HG02840 (cell line): ENCODE results near the gene LAMA2.

Experiments
- ATAC-seq: cut with Tn5 transposase; IDR thresholded peaks from one replicate; pipeline ENCODE4 v1.9.1; 2021; ENCODE audit warnings: mild to moderate bottlenecking, moderate library complexity, moderate number of reproducible peaks; ENCODE audit not compliant: unreplicated experiment, low FRiP score

Gene LAMA2

DNA sequence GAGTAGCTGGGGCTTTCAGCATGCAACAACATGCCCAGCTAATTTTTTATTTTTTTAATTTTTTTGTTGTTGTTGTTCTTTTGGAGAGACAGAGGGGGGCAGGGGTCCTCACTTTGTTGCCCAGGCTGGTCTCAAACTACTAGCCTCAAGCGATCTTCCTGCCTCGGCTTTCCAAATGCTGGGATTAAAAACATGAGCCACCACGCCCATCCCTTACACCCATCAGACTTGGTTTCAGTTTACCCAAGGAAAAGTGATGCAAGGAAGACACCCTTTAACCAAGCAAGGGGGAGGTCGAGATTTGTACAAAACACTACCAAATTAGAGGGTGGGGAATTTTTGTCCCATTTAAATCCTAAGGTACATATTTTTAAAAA, 616.9 kb downstream of the LAMA2 start:
- no peak for ATAC-seq

DNA sequence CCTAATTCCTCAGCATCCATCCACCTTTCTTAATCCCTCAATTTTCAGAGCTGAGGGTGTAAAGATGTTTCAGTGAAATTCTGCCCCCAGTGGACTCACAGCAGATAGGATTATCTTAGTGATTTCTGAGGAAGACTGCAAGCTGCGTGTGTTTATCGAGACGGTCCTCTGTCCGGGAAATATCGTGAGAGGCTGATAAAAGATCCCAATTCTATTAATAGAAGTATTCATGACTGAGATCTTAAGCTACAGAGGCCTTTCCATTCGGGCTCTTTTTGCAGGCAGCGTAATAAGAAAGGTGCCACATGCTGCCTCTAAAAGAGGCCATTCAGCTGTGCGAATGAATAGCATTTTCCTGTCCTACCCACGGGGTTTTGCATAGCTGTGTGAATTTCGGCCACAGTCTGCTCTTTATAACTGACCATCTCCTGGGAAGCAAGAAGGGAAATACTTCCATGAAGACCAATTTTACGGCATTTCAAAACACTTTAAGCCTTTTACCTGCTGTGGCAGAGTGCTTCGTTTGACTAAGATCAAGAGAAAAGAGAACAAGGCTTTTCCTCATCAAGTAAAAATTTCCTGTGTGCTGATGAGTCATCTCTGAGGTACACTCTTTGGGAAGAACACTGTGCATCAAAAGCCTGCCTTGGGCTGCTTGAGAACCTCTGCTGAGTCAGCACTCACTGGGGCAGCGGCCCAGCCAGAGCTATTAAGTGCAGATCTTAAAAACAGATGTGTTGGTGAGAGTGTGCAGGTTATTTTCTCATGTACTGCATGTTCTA, 618.2 kb downstream of the LAMA2 start:
- ATAC-seq, result no peak

DNA sequence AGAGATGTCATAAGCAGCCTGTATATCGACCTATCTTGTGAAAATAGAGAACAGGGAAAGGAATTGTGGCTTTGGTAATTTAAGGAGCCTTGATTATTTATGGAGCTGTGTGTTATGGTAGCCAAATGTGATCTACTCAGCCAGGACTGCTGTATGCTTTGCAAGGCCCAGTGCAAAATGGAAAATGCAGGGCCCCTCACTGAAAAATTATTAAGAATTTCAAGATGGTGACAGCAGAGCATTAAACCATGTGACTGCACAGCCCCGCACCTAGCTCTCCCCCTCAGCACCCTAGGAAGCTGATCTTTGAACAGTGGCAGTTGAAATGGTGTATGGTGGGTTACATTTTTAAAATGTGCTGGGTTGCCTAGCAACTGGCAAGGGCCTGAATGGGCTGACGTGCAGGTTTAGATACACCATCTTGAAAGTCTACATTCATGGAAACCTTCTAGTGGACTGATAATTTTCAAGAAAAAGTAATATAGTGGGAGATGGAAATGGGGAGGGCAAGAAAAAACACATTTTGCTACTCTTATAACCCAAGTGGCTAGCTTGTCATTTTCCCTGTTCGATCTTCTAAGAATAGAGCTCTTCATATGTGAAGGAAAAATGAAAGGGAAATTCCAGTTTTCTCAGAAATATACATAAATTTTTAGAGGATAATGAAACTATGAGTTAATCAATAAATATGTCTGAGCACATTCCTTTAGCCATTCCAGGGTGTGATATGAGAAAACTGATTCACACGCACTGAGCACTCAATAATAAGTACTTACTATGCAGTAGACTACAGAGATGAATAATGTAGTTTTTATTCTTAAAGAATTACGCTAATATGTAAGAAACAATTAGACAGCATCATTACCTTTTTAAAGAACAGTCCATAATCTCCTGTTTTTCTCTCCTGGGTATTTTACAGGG, 619.1 kb downstream of the LAMA2 start:
- no peak for ATAC-seq

DNA sequence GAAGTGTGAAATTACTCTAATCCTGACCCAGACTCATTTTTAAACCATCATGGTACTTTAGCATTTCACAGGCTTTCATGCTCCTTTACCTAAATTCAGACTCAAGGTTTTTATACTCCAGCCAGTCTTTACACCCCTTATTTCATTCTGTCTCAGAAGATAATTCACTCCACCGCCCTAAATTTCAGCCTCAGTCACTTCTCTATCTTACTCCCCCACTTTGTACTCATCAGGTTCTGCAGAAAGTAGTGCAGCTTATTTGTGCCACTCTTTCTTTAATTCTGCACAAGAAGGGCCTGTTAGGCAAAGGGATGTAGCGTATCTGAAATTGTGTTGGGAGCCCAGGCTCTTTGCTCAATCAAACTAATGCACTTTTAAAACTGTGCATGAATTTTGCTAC, 621.5 kb downstream of the LAMA2 start:
- ATAC-seq, result no peak

DNA sequence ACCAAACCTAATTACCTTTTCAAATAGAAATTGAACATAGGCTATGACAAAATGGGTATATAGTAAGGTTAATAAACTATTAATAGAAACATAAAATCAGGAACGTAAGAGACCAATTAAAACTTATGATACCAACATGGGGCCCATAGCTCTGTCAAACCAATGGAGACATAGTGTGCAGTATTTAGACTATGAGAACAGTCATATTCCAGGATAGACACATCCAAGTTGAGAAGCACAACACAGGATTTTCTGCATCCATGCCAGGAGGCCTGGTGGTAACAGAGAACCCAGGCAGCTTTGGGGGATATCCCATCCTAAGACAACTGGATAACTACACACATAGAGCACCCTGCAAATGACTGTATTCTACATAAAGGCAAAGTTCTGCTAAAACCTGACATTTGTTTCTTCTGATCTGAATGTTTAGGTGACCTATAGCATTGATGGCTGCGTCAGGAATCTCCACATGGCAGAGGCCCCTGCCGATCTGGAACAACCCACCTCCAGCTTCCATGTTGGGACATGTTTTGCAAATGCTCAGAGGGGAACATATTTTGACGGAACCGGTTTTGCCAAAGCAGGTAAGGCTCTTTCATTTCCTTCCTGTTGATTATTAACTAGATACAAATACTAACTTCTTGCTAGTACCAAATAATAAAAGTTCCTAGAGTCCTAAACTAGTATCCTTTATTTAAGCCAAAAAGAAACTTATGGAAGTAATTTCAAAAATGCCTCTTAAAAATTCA, 624.3 kb downstream of the LAMA2 start:
- ATAC-seq, result no peak

DNA sequence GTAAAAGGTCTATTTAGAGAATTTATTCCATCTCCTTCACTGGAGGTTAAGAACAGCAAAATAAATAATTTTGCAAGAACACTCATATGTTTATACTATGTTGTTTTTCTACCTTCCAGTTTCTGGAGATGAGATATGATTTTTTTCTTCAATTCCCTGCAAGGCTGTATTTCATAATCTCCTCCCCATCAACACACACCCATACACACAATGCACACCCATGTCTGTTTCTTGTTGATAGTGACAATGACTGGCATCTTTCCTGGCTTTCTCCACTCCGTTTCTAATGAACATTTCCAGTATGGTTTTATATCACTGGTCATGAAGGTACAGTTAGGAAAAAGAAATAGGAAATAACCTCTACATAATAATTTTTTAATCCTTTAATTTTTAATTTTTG, 624.9 kb downstream of the LAMA2 start:
- ATAC-seq, result no peak

DNA sequence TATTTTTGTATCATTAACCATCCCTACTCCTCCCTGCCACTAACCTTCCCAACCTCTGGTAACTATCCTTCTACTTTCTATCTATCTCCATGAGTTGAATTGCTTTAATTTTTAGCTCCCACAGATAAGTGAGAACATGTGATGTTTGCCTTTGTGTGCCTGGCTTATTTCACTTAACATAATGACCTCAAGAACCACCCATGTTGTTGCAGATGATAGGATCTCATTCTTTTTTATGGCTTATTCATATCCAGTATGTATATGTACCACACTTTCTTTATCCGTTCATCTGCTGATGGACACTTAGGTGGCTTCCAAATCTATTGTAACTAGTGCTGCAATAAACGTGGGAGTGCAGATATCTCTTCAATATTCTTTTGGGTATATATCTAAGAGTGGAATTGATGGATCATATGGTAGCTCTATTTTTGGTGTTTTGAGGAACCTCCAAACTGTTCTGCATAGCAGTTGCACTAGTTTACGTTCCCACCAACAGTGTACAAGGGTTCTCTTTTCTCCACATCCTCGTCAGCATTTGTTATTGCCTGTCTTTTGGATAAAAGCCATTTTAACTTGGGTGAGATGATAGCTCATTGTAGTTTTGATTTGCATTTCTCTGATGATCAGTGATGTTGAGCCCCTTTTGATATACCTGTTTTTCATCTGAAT, 625.7 kb downstream of the LAMA2 start:
- no peak for ATAC-seq

DNA sequence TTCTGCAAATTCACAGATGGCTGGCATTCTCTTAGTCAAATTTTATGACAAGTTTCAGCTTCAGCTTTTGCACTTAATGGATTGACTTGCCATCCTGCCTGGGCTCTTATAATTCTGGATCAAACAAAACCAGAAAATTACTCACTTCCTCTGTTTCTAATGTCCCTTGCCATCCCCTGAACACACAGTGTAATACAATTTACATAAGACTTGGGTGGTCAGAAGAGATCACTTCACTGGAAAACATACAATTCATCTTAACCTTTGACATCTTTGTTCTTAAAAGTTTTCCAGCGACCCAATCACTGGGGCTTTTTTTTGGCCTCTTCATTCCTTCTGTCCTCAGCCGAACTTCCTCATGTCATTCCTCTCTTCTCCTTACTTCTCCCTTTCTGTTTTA, 628.0 kb downstream of the LAMA2 start:
- ATAC-seq, result no peak

DNA sequence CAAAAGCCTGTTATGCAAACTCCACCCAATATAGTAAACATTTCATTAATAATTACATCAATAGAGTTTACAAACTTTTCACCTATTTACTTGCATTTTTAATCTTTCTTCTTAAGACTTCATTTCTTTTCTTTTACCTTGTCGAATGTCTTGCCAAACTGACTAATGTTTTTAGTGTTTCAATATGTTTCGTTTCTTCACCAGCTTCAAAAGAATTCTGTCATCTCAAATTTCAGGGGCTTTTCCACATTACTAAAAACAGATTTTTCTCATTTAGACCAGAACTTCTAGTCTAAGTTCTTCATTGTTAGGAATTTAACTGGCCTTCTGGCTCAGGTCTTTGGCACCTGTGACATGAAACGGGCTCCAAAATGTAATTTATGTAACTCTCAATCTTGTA, 630.5 kb downstream of the LAMA2 start:
- ATAC-seq, result no peak

DNA sequence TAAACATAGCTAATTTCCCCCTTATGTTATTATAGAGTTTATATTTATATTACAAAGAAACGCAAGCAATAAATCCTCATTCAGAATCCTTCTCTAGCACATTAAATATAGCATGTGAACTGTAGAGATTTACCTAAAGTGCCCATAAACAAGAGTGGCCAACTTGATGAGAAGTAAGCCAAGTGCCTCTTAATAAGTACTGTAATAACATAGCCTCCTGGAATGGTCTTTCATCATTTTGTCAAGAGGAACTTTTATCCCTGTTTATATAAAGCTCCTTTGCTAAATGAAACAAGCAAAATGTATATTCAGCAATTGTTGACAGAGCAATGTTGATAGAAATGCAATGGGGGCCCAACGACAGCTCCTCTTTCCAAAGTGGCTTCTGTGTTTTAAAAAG, 632.1 kb downstream of the LAMA2 start:
- no peak for ATAC-seq

DNA sequence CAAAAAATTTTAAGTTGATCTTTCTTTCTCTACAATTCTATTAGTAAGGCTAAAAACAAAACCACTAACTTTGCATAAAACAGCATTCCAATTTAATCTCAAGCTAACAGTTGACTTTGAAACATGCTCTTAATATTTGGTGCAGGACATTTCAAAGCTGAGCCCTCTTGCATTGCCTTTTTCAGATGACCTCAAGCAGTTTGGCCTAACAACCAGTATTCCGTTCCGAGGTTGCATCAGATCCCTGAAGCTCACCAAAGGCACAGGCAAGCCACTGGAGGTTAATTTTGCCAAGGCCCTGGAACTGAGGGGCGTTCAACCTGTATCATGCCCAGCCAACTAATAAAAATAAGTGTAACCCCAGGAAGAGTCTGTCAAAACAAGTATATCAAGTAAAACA, 633.1 kb downstream of the LAMA2 start:
- no peak for ATAC-seq

DNA sequence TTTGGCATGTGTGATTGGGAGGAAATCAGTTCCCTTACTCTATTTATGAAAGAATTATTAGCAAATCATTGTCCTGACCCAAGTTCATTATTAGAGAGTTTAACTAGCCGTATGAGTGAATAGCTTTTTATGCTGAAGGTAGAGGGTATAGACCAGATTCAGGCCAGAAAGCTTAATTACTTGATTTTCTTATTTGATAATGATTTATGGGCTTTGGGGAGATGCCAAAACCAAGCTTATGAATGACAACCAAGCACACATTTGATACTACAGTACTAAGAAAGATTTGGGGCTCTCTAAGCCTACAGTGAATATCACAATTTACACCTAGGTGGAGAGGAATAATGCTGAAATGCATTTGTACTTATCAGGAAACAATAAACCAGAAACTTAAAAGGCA, 633.8 kb downstream of the LAMA2 start:
- ATAC-seq, result no peak

DNA sequence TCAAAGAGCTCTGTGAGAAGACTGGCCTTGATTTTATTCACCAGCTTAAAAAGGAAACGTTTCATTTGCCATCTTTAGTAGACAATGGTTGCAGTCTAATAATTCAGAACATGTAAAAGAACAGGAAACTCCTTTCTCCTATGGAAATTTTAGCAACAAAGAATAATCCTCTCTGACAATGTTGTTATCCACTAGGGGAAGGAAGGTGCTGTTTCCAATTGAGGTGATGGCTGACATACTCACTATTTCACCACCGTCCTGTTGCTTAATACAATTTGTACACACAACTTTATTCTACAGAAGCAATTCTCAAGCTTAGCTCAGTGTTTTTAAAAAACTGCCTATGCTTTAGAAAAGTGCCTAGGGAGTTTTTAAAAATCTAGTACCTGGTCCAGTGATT, 634.4 kb downstream of the LAMA2 start:
- no peak for ATAC-seq

DNA sequence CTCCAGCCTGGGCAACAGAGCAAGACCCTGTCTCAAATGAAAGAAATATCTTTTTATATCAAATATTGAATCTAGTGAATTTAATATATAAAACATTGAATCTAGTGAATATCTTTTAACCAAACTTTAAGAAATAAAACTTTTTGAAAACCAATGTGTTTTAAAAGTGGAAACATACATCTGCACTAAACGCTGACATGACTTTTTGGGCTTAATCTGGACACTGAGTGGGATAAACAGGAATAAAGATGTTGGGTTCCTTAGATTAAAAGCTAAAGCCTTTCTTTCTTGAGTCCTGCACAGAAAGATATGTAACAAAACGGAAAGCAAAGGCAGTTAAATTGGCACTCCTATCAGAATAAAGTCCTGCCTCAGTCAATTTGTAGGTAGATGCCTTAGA, 636.8 kb downstream of the LAMA2 start:
- ATAC-seq, result no peak

DNA sequence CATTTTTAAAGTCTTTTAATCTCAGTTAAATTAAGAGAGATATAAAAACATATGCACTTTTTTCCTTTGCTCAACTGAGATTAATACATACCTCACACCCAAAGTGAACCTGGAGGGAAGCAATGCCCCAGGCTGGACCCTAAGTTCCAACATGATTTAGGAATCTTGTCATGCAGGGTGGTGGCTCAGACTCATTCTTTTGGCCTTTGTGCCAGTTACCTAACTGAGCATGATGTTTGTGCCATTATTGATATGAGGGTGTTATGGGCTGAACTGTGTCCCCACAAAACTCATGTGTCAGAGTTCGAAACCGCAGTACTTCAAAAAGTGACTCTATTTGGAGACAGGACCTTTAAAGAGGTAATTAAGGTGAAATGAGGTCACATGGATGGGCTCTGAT, 639.0 kb downstream of the LAMA2 start:
- no peak for ATAC-seq

DNA sequence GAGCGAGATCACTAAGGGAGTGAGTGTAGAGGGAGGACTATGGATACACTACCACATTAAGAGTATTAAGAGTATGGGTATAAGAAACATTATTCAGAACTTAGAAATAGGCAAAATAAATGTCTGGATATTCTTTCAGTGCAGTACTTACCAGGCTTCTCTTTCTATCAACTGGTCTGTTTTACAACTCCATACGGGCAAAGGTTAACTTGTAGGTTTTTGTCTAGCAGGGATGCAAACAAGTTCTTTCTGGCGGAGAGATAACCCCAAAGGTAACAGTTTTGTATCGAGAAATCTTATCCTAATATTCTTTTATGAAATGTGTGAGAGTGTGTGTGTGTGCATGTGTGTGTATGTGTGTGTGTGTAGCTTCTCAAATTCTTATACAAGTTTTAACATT, 640.9 kb downstream of the LAMA2 start:
- ATAC-seq, result no peak

DNA sequence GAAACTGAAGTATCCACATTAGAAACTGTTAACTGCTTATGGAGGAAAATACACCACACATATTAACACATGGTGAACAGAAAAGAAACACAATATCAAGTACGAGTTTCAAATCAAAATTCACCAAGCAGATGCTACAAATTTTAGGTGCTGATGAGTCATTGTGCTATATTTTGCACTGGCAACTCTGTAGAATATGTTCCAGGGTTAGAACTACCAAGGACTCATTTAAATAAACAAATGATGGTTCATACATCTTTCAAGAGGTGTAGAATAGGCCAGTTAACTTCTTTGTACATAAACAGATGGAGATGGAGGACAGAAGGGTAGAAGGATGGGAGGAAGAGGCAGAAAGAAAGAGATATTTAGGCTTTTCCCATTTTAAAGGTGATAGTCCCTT, 642.1 kb downstream of the LAMA2 start:
- no peak for ATAC-seq

DNA sequence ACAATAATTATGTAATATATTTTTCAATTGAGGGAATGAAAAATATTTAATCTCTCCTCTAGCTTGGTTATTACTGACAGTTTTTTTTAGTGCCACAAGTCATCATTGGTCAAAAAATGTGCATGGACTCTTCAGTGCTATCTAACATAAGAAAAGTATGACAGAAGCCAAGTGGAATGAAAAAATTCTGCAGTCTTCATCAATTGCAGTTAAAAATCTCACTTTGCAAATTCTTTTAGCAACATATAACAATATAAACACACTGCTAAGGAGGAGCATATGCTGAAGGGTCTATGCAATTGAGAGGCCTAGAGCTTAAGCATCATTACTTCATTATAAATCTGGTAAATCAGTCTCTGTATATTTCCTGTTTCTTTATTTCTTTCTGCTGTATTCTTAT, 652.0 kb downstream of the LAMA2 start:
- ATAC-seq, result no peak

DNA sequence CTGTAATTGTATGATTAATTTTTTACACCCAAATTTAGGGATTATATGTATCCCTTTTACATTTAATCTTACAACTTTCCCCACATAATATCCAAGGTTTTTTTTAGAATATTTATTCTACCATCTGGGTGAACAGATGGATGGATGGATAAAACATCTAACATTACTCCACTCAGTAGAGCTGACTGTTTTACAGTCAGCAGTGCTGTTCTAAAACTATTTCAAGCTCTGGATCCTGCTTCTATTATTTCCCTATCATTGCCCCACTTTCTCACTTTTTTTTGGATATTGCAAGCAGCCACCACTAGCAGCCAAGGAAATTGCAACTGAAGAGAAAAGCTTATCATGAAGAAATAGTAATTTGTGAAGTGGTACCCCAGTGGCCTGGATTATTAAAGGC, 653.3 kb downstream of the LAMA2 start:
- no peak for ATAC-seq

DNA sequence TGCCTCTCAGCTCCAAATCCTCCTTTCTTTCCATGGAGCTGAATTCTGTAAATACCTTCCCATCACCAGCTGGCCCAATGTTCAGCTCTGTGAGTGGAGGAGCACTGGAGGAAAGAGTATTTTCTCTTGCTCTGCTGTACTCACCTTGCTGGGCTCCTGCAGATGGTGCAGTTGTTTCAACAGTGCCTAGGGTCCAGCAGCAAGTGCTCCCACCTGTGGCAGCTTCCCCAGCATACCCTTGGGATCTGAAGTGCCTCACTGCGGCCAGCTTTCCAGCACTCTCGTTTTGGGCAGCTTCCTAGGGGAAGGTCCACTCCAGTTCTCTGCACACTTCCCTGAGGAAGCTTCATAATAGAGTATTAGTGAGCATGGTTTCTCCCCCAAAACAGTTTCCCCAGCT, 656.1 kb downstream of the LAMA2 start:
- ATAC-seq, result no peak

DNA sequence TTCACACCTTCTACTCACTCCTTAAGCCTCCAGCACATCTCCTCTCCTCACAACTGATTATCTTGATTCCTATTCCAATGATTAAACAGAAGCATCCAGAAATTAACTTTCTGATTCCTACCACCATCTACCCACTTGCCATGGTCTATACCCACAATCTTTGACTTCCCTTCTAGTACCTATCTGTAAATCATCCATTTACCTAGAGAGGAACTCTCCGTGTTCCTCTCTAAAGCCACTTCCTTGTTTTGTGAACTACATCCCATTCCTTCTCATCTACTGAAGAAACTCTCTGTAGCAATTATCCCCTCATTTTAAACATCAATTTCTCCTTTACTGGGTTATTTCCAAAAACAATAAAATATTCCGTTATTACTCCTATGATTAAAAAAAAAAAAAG, 659.8 kb downstream of the LAMA2 start:
- ATAC-seq, result no peak
